ENCODE data around the gene KCNH1.

GRCh38 chr1:210757677-210758076 is 376.3 kb downstream of the KCNH1 start:
- no peak for TF ChIP-seq POLR2A (IDR thresholded peaks at IDR 0.05)
- no peak for TF ChIP-seq CTCF (IDR thresholded peaks at IDR 0.05)

Data from testis (tissue), 2 donors.